GM21528 (cell line): Measurements from ENCODE around the gene FAM118A.
A peak's percentile ranks its signal among the peaks of the same experiment; 100 is the strongest.
"Not testable (repeated sequence)": the region's sequence is repeated elsewhere in the genome, so short reads cannot be mapped to it uniquely, and the experiment has no call there.

Experiments used
- ATAC-seq: cut with Tn5 transposase; IDR thresholded peaks from one replicate; pipeline ENCODE4 v1.9.1; 2021; ENCODE audit warnings: mild to moderate bottlenecking, moderate library complexity; ENCODE audit not compliant: unreplicated experiment, low FRiP score

Gene FAM118A

GRCh38 chr22:45308391-45308956, 1.3 kb upstream of the FAM118A start:
- no peak for ATAC-seq

- peak; percentile 3 for ATAC-seq
These were observed 745 bp upstream of the FAM118A start for GRCh38 chr22:45308957-45309421.

GRCh38 chr22:45310331-45310976, 720 bp downstream of the FAM118A start:
- ATAC-seq: no peak

- ATAC-seq: no peak
These were observed 1.3 kb downstream of the FAM118A start for GRCh38 chr22:45310977-45311531.

- ATAC-seq: no peak
These were observed 2.7 kb downstream of the FAM118A start for GRCh38 chr22:45312415-45312814.

GRCh38 chr22:45312856-45313255, 3.1 kb downstream of the FAM118A start:
- no peak for ATAC-seq

- no peak for ATAC-seq
These were observed 4.5 kb downstream of the FAM118A start for GRCh38 chr22:45314054-45314721.

GRCh38 chr22:45314786-45315185, 5.1 kb downstream of the FAM118A start:
- no peak for ATAC-seq

GRCh38 chr22:45316796-45317526, 7.2 kb downstream of the FAM118A start:
- no peak for ATAC-seq

- no peak for ATAC-seq
These were observed 7.9 kb downstream of the FAM118A start for GRCh38 chr22:45317551-45318167.

GRCh38 chr22:45318168-45318557, 8.4 kb downstream of the FAM118A start:
- ATAC-seq: peak; percentile 49

GRCh38 chr22:45318558-45319323, 9.0 kb downstream of the FAM118A start:
- ATAC-seq: peak; percentile 31

GRCh38 chr22:45319324-45319685, 9.6 kb downstream of the FAM118A start:
- ATAC-seq: no peak

- no peak for ATAC-seq
These were observed 10.7 kb downstream of the FAM118A start for GRCh38 chr22:45320357-45320976.

GRCh38 chr22:45321827-45322226, 12.1 kb downstream of the FAM118A start:
- no peak for ATAC-seq

GRCh38 chr22:45322873-45323525, 13.3 kb downstream of the FAM118A start:
- no peak for ATAC-seq

GRCh38 chr22:45323695-45324094, 14.0 kb downstream of the FAM118A start:
- ATAC-seq: no peak

- no peak for ATAC-seq
These were observed 14.6 kb downstream of the FAM118A start for GRCh38 chr22:45324311-45324711.

GRCh38 chr22:45328261-45328660, 18.5 kb downstream of the FAM118A start:
- ATAC-seq: not testable (repeated sequence)
